Smooth muscle cell (in vitro differentiated cells): ENCODE data around the gene LRRC46. TPM values are rescaled to one million over a fixed set of nuclear protein-coding genes. Genes with fewer than 3 reads are reported as not detected.

Source experiments
- DNase-seq: peaks from one replicate; lab custom pipeline; 2025; ENCODE audit not compliant: unreplicated experiment; lab: John Stamatoyannopoulos, UW
- H2AFZ ChIP-seq: fragments of 200-600 bp; sonication (generic); 2 replicates; pipeline ENCODE4 v1.6.0; 2016; ENCODE audit warnings: antibody characterized with exemption, low read depth, mild to moderate bottlenecking
- H3F3A ChIP-seq: fragments of 200-600 bp; sonication (generic); 2 replicates; pipeline ENCODE4 v1.6.0; 2017; ENCODE audit warnings: antibody characterized with exemption, low read depth
- H3K27ac ChIP-seq: fragments of 200-600 bp; sonication (generic); 2 replicates; pipeline ENCODE4 v1.5.1; 2016; ENCODE audit warnings: low read depth, mild to moderate bottlenecking
- H3K27me3 ChIP-seq: fragments of 200-600 bp; sonication (generic); 2 replicates; pipeline ENCODE4 v1.6.1; 2016; ENCODE audit warnings: low read depth, mild to moderate bottlenecking
- H3K36me3 ChIP-seq: fragments of 200-600 bp; sonication (generic); 2 replicates; pipeline ENCODE4 v1.5.1; 2016; ENCODE audit warnings: low read depth
- H3K4me1 ChIP-seq: fragments of 200-600 bp; sonication (generic); 2 replicates; pipeline ENCODE4 v1.5.1; 2016; ENCODE audit warnings: low read depth
- H3K4me2 ChIP-seq: fragments of 200-600 bp; sonication (generic); 2 replicates; pipeline ENCODE4 v1.6.0; 2016; ENCODE audit warnings: mild to moderate bottlenecking
- H3K4me3 ChIP-seq: fragments of 200-600 bp; sonication (generic); 2 replicates; pipeline ENCODE4 v1.5.1; 2016; ENCODE audit warnings: mild to moderate bottlenecking
- H3K79me2 ChIP-seq: fragments of 200-600 bp; sonication (generic); 2 replicates; pipeline ENCODE4 v1.6.0; 2016; ENCODE audit warnings: low read depth, mild to moderate bottlenecking
- H3K9ac ChIP-seq: fragments of 200-600 bp; sonication (generic); 2 replicates; pipeline ENCODE4 v1.6.0; 2016; ENCODE audit warnings: low read depth
- H3K9me3 ChIP-seq: fragments of 200-600 bp; sonication (generic); replicated peaks from 2 replicates; pipeline ENCODE4 v1.5.1; 2016; ENCODE audit warnings: low read depth
- H4K20me1 ChIP-seq: fragments of 200-600 bp; sonication (generic); 2 replicates; pipeline ENCODE4 v1.6.0; 2016; ENCODE audit warnings: low read depth
- CTCF ChIP-seq: fragments of 200-600 bp; sonication (generic); IDR thresholded peaks from 2 replicates; pipeline ENCODE4 v1.5.1; 2017; ENCODE audit warnings: borderline replicate concordance, mild to moderate bottlenecking, antibody characterized with exemption; ENCODE audit not compliant: insufficient read depth, poor library complexity, severe bottlenecking
- WGBS: methylation state at CpG from one replicate; pipeline ENCODE4 v1.1.7; 2016; ENCODE audit warnings: low lambda C conversion rate; 5-methylcytosine and 5-hydroxymethylcytosine counted together
- polyA plus RNA-seq: library from polyadenylated mRNA; unstranded; fragments of >200 nt; fragmentation: Nextera tagmentation; extraction: Ambion mirVana; gene quantifications from 2 replicates; pipeline ENCODE4 v1.2.1, GENCODE V29; 2016
- total RNA-seq: library from RNA; depleted of rRNA; stranded (reverse); fragments of >200 nt; gene quantifications from 2 replicates; pipeline ENCODE4 v1.2.3, GENCODE V29; 2014

The LRRC46 gene
- total and polyA plus RNA-seq, 2 experiments from 2014 or later: 0.26 TPM; not detected in 1

- Histone ChIP-seq H3K36me3 (no peaks in the 10 kb centered on the region), H2AFZ (no peak overlapping the region), H3K4me1 (no peaks in the 10 kb centered on the region), H3K27ac (no peak overlapping the region), H3K9me3 (no peaks in the 10 kb centered on the region), H3F3A (no peaks in the 10 kb centered on the region), H3K27me3 (peaks cover 15% of the 10 kb centered on the region), H3K79me2 (no peaks in the 10 kb centered on the region), H3K4me3 (no peak overlapping the region), H4K20me1 (no peaks in the 10 kb centered on the region), H3K9ac (no peak overlapping the region), H3K4me2 (no peak overlapping the region)
- 65% methylated on average over 5 of the region's 5 CpGs for WGBS
- DNase-seq: no peak
- no peak for TF ChIP-seq CTCF
These were observed 28.3 kb upstream of the LRRC46 start for GRCh38 chr17:47803201-47803600.

- TF ChIP-seq CTCF: no peak
- Histone ChIP-seq H3K4me3 (no peak overlapping the region), H2AFZ (no peak overlapping the region), H3K36me3 (no peaks in the 10 kb centered on the region), H3K9ac (no peak overlapping the region), H3F3A (no peaks in the 10 kb centered on the region), H3K4me2 (no peak overlapping the region), H3K27ac (no peak overlapping the region), H3K9me3 (no peaks in the 10 kb centered on the region), H3K27me3 (peaks cover 15% of the 10 kb centered on the region), H3K79me2 (no peaks in the 10 kb centered on the region), H3K4me1 (no peaks in the 10 kb centered on the region), H4K20me1 (no peaks in the 10 kb centered on the region)
- 77% methylated on average over 6 of the region's 6 CpGs for WGBS
- no peak for DNase-seq
These were observed 27.7 kb upstream of the LRRC46 start for GRCh38 chr17:47803751-47804150.

- H3K9me3 ChIP-seq: no peaks in the 10 kb centered on the region
- H3K4me2 ChIP-seq: no peak overlapping the region
- no peaks in the 10 kb centered on the region for H4K20me1 ChIP-seq
- H3K36me3 ChIP-seq: no peaks in the 10 kb centered on the region
- H3K4me3 ChIP-seq: no peak overlapping the region
- WGBS: 82% methylated on average over 3 of the region's 3 CpGs
- no peak for DNase-seq
- no peaks in the 10 kb centered on the region for H3K79me2 ChIP-seq
- no peak overlapping the region for H3K27ac ChIP-seq
- no peaks in the 10 kb centered on the region for H3K4me1 ChIP-seq
- H3K27me3 ChIP-seq: peaks cover 15% of the 10 kb centered on the region
- TF ChIP-seq CTCF: no peak
- H3K9ac ChIP-seq: no peak overlapping the region
- H2AFZ ChIP-seq: no peak overlapping the region
- H3F3A ChIP-seq: no peaks in the 10 kb centered on the region
These were observed 27.0 kb upstream of the LRRC46 start for GRCh38 chr17:47804461-47804860.

GRCh38 chr17:47806026-47806912 is 25.2 kb upstream of the LRRC46 start:
- Histone ChIP-seq H2AFZ (no peak overlapping the region), H3K9me3 (no peaks in the 10 kb centered on the region), H3K79me2 (no peaks in the 10 kb centered on the region), H3K36me3 (no peaks in the 10 kb centered on the region), H3K4me1 (peaks cover 4% of the 10 kb centered on the region), H3K4me2 (no peak overlapping the region), H3F3A (peaks cover 8% of the 10 kb centered on the region), H3K27me3 (peaks cover 7% of the 10 kb centered on the region), H3K27ac (no peak overlapping the region), H3K4me3 (no peak overlapping the region), H4K20me1 (peaks cover 8% of the 10 kb centered on the region), H3K9ac (no peak overlapping the region)
- DNase-seq: no peak
- TF ChIP-seq CTCF: no peak
- WGBS: 88% methylated on average over 14 of the region's 16 CpGs
